HG03575 (cell line): Measurements from ENCODE around the gene RHOB.

ENCODE experiments used
- ATAC-seq: cut with Tn5 transposase; IDR thresholded peaks from one replicate; pipeline ENCODE4 v1.9.1; 2021; ENCODE audit not compliant: unreplicated experiment, insufficient number of reproducible peaks, low FRiP score; ENCODE audit errors: extremely low read depth

The RHOB gene

DNA sequence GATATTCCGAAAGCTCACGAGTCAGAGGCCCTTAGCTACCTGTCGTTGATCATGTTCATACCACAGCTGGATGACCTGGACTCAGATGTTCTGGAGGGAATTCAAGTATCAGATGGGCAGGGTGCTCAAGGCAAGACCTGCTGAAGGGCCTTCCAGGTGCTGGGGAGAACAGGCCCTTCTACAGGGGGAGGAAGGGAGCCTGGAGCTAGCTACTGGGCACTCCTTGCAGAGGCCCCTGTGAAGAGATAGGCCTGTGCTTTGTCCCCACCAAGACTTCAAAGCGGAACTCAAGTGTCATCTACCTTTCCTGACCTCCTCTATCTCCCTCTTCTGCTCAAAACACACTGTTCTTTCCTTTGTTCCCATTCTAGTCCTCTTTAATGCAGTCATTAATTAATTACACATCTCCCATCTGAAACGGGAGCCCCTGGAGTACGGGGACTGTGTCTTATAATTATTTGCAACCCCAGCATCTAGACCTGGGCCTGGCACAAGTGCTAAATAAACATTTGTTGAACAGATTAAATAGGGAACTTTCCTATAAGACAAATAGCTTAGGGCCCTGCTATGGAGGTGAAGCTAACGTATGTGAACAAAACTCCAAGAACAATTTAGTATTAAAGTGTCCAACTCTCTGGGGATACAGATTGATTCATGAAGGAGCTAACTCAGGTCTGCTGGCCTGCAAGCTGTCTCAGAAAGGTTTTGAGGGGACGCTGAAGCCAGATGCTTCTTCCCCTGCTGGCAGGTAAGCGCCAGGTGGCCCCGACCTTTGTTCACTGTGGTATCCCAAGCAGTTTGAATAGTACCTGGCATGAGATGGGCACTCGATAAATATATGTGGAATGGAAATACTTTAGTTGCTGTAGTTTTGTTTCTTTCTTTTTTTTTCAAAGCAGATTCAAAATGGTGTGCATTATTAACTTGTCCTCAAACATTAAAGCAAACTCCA lies 22.0 kb downstream of the RHOB start:
- ATAC-seq: no peak

- no peak for ATAC-seq
These were observed 22.7 kb downstream of the RHOB start for GRCh38 chr2:20469595-20469994.

- ATAC-seq: no peak
These were observed 23.3 kb downstream of the RHOB start for GRCh38 chr2:20470211-20470610.

DNA sequence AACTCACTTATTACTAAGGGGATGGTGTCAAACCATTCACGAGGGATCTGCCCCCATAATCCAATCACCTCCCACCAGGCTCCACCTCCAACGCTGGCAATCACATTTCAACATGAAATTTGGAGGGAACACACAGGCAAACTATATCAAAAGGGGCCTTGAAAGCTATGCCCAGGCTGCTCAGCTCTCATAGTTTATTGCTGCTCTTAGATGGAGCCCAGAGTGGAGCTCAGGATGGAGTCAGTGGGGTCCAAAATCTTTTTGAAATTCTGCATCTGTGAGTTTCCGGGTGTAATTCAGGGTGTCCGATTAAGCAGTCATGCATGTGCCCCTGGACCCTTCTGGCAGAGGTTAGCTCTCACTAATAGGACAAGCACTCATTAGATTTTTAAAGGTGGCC lies 24.3 kb downstream of the RHOB start:
- ATAC-seq: no peak

- no peak for ATAC-seq
These were observed 25.2 kb downstream of the RHOB start for GRCh38 chr2:20471902-20472559.

- no peak for ATAC-seq
These were observed 25.7 kb downstream of the RHOB start for GRCh38 chr2:20472569-20472968.

GRCh38 chr2:20473128-20473527 lies 26.3 kb downstream of the RHOB start:
- ATAC-seq: no peak

- no peak for ATAC-seq
These were observed 28.1 kb downstream of the RHOB start for GRCh38 chr2:20474757-20475566.

DNA sequence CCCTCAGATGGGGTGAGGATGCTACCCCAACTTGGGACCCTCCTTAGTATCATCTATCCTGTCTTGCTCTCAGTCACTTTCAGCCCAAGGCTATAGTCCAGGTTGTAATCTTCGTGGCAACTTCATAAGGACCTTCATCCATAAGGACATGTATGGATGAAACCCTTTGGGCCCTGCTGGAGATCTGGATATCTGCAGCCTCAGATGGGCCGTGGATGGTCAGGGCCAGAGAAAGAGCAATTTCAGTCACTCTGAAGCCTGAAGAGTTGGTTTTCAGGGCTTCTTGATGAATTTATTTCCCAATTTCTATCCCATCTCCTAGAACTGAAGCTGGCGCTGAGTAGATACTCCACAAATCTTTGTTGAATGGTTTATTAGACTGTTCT lies 28.7 kb downstream of the RHOB start:
- ATAC-seq: no peak

GRCh38 chr2:20476481-20476880 lies 29.6 kb downstream of the RHOB start:
- ATAC-seq: no peak

- no peak for ATAC-seq
These were observed 30.1 kb downstream of the RHOB start for GRCh38 chr2:20476950-20477349.

- ATAC-seq: no peak
These were observed 32.1 kb downstream of the RHOB start for GRCh38 chr2:20478961-20479360.

GRCh38 chr2:20479835-20480234 lies 33.0 kb downstream of the RHOB start:
- no peak for ATAC-seq

- ATAC-seq: no peak
These were observed 34.0 kb downstream of the RHOB start for GRCh38 chr2:20480913-20481312.

GRCh38 chr2:20481798-20482405 lies 35.0 kb downstream of the RHOB start:
- no peak for ATAC-seq

- no peak for ATAC-seq
These were observed 35.9 kb downstream of the RHOB start for GRCh38 chr2:20482725-20483124.

- no peak for ATAC-seq
These were observed 36.5 kb downstream of the RHOB start for GRCh38 chr2:20483194-20483895.

DNA sequence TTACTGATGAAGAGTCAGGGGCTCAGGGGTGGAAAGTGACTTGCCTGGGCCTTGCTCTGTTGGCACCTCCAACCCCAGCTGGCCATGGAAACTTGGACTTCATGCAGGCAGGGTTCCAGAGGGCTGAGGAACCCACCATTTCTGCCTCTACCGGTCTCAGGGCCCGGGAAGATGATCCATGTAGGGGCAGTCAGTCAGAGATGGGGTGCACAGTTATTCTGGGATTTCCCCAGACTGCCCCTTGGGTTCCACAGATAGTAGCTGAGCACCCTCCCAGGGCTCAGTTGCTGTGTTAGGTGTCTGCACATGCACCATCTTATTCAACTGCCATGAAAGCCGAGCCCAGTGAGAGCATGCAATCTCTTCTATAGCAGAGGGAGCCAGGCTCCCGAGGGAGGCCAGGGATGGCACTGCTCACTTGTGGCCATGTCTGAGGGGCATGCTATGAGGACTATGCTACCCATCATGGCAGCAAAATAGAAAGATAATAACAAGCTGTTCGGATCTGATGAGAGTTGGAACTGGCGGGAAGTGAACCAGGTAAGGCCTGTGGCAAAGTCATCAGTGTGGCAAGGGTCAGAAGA lies 37.3 kb downstream of the RHOB start:
- no peak for ATAC-seq
